Stomach (tissue), 9 donors: ENCODE results near the gene ANKHD1. TPM values are rescaled to one million over a fixed set of nuclear protein-coding genes. Genes with fewer than 3 reads are reported as not detected.
A peak's percentile ranks its signal among the peaks of the same experiment; 100 is the strongest.

Experiments used
- DNase-seq, 2 donors: peaks; one replicate each; pipeline versions ENCODE4 v3.0.0 to v3.0.0-alpha.2; 2013 to 2019
- H3K27ac ChIP-seq, 5 donors: fragments of 200-600 bp in 4 of 5; sonication (generic) in 4 of 5; one replicate each; pipeline ENCODE4 v1.5.1; 2013 to 2019; ENCODE audit warnings: mild to moderate bottlenecking in 1 of 5, moderate library complexity in 1 of 5
- H3K27me3 ChIP-seq, 3 donors: fragments of 200-600 bp; sonication (generic); one replicate each; pipeline ENCODE4 v1.5.1; 2017 to 2019; ENCODE audit warnings: mixed run types in 1 of 3
- H3K36me3 ChIP-seq, 4 donors: fragments of 200-600 bp; sonication (generic); 1 replicate in 3 of 4; 2 replicates in 1 of 4; pipeline ENCODE4 v1.5.1; 2016 to 2019
- H3K4me1 ChIP-seq, 4 donors: fragments of 200-600 bp; sonication (generic); one replicate each; pipeline ENCODE4 v1.5.1; 2016 to 2019
- H3K4me3 ChIP-seq, 4 donors: fragments of 200-600 bp; sonication (generic) in 3 of 4; one replicate each; pipeline ENCODE4 v1.5.1; 2016 to 2019; ENCODE audit warnings: mild to moderate bottlenecking in 1 of 4
- H3K9me3 ChIP-seq, 4 donors: fragments of 200-600 bp; sonication (generic); one replicate each; pipeline ENCODE4 v1.5.1; 2016 to 2019
- EP300 ChIP-seq: sonication (generic); formaldehyde crosslinking; IDR thresholded peaks from one replicate; pipeline ENCODE4 v1.6.1; 2017; ENCODE audit warnings: antibody characterized with exemption
- POLR2A ChIP-seq, 4 donors: fragments of 450-650 bp; IDR thresholded peaks; one replicate each; pipeline ENCODE4 v1.6.1; 2016; ENCODE audit warnings: antibody characterized with exemption in 4 of 4, control low read depth in 2 of 4, mild to moderate bottlenecking in 1 of 4, moderate library complexity in 1 of 4
- POLR2AphosphoS5 ChIP-seq, 3 donors: sonication (generic); formaldehyde crosslinking; IDR thresholded peaks; one replicate each; pipeline ENCODE4 v1.6.1; 2016; ENCODE audit warnings: antibody characterized with exemption in 3 of 3
- WGBS, 5 donors: extraction: QIAGEN DNeasy Blood & Tissue Kit in 3 of 5; methylation state at CpG; one replicate each; pipeline versions ENCODE4 v1.1.5 to v1.1.7; 2013 to 2018; 5-methylcytosine and 5-hydroxymethylcytosine counted together
- intact Hi-C: fragments of 100-400 bp; cut with DNase I; formaldehyde crosslinking; loops from one replicate; pipeline ENCODE4 v1.15.1; 2023; ENCODE audit warnings: low total_unique reads
- polyA plus RNA-seq, 3 donors: library from polyadenylated mRNA; stranded (reverse); fragments of 200-250 nt; gene quantifications; one replicate each; pipeline ENCODE4 v1.2.3, GENCODE V29; 2013
- total RNA-seq, 5 donors: library from RNA; depleted of rRNA; stranded (reverse); fragments of >200 nt; gene quantifications; one replicate each; pipeline versions ENCODE4 v1.1.0 to v1.2.3, GENCODE V29; 2014 to 2016
- TF ChIP-seq, protein P1 (sequence below), 7 experiments: fragments of 450-650 bp in 4 of 7; fragments of 200-600 bp in 3 of 7; sonication (generic) in 3 of 7; IDR thresholded peaks; one replicate each; pipeline ENCODE4 v1.5.1; 2016 to 2019; ENCODE audit warnings: antibody characterized with exemption in 7 of 7, control low read depth in 2 of 7, mild to moderate bottlenecking in 1 of 7
- donor health status: healthy with polysubstance abuse.
- donor health status: Bipolar disorder and iron deficiency.
- donor health status: healthy.

Gene ANKHD1
- total and polyA plus RNA-seq, 8 donors: 22.0 to 249 (median 120) TPM

DNA sequence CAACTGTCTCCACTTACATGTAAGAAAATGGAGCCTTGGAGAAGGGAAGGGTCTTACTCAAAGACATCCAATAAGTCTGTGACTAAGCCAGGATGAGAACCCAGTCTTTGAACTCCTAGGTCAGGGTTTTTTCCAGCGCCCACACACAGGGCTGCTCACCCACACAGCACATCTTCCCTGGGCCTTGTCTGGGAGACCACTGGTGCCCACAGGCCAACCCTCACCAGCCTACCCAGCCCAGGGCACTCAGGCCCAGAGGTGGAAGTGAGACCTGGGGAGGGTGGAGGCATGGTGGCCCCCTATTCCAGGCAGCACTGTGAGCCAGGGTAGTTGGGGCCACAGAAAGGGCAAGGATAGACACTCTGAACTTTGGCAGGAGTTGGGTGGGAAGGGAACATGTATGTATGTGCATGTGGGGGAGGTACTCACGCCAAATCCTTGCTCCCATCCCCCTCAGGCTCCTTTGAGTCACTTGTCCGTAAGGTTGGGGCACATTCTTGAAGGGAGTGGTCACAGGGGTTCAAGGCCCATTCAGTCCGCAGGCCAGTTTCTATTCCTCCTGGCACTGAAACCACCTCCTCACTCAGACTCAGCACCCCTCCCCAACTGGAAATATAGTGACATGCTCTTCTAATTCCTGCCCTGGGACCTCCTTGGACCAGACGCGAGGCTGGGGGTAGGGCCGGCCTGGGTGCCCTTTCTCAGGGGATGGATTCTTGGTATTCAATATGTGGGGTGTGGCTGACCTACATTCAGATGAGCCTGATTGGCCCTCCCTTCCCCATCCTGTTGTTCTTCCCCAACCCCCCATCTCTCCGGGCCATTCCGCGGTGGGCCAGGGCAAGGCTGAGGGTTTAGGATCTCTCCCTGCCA lies 44.5 kb upstream of the ANKHD1 start:
- WGBS, 5 donors: 27 to 41% (median 33%) methylated on average over 9 to 10 of the region's 10 CpGs
- intact Hi-C loops: loop anchor here (5.0 kb wide), 1 partner anchor 115 kb away; no protein-coding TSS in a partner anchor

DNA sequence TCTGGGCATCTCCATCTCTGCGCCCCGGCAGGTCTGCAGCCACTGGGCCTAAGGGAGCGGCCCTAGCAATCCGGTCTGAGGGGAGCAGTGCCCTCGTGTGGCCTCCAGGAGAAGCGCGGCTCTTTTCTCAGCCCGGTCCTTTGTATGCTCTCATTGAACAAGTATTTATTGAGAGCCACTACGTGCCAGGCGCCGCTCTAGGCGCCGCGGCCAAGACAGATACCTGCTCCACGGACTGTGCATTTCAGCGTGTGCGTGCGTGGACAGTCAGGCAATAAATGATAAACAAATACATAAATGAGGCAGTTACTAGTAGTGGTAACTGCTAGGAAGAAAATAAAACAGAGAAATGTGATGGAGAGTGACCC lies 43.9 kb upstream of the ANKHD1 start:
- peak overlapping the region in 3 of 5 donors; percentile 26 to 70 (median 35) for H3K27ac ChIP-seq
- H3K9me3 ChIP-seq: no peaks in the 10 kb centered on the region
- no peaks in the 10 kb centered on the region for H3K36me3 ChIP-seq
- DNase-seq: peak; percentile 92 to 95
- intact Hi-C loops: loop anchor here (5.0 kb wide), 1 partner anchor 115 kb away; no protein-coding TSS in a partner anchor
- TF ChIP-seq, protein P1, sequence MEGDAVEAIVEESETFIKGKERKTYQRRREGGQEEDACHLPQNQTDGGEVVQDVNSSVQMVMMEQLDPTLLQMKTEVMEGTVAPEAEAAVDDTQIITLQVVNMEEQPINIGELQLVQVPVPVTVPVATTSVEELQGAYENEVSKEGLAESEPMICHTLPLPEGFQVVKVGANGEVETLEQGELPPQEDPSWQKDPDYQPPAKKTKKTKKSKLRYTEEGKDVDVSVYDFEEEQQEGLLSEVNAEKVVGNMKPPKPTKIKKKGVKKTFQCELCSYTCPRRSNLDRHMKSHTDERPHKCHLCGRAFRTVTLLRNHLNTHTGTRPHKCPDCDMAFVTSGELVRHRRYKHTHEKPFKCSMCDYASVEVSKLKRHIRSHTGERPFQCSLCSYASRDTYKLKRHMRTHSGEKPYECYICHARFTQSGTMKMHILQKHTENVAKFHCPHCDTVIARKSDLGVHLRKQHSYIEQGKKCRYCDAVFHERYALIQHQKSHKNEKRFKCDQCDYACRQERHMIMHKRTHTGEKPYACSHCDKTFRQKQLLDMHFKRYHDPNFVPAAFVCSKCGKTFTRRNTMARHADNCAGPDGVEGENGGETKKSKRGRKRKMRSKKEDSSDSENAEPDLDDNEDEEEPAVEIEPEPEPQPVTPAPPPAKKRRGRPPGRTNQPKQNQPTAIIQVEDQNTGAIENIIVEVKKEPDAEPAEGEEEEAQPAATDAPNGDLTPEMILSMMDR (IDR thresholded peaks at IDR 0.05): peak in 5 of 7 experiments; percentile 57 to 93 (median 91)
- TF ChIP-seq EP300 (no peak), POLR2AphosphoS5 (IDR thresholded peaks at IDR 0.05) (peak in 2 of 3 donors; percentile 9 to 74), POLR2A (IDR thresholded peaks at IDR 0.05) (no peak)
- H3K4me1 ChIP-seq: peaks cover 7 to 34% (median 23%) of the 10 kb centered on the region in 4 donors
- WGBS, 5 donors: 0 to 1% (median 0%) methylated on average over 15 to 18 of the region's 18 CpGs
- H3K4me3 ChIP-seq: peak overlapping the region in 3 of 4 donors; percentile 4 to 22 (median 13)
- no peaks in the 10 kb centered on the region for H3K27me3 ChIP-seq

More for the DNA sequence above, 44.5 kb upstream of the ANKHD1 start:
- DNase-seq: peak in 1 of 2 donors; percentile 43
- no peaks in the 10 kb centered on the region for H3K36me3 ChIP-seq
- no peaks in the 10 kb centered on the region for H3K9me3 ChIP-seq
- H3K27me3 ChIP-seq: no peaks in the 10 kb centered on the region
- H3K27ac ChIP-seq: peak overlapping the region in 1 of 5 donors; percentile 70
- H3K4me1 ChIP-seq: peaks cover 7 to 33% (median 24%) of the 10 kb centered on the region in 4 donors
- TF ChIP-seq EP300 (no peak), POLR2A (IDR thresholded peaks at IDR 0.05) (no peak)
- TF ChIP-seq, protein P1 (IDR thresholded peaks at IDR 0.05): no peak
- peak overlapping the region in 2 of 4 donors; percentile 4 to 22 for H3K4me3 ChIP-seq

DNA sequence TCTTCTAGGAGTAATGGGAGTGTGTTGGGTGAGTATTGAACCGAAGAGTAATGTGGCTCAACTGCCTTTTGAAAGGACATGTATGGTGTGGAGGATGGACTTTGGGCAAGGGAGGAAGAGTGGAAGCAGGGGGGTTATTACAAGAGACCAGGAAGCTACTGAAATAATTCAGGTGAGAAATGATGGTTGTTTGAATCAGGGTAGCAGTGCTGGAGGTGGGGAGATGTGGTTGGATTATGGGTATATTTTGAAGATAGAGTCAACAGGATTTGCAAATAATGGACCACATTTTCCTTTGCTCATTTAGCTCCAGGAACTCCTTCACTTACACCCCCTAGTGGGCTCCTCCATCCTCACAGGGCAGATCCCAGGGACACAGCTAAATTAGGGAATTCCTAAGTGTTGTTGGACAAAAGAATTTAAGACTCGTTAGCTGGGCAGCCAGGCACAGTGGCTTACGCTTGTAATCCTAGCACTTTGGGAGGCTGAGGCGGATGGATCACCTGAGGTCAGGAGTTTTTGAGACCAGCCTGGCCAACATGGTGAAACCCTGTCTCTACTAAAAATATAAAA lies 42.8 kb upstream of the ANKHD1 start:
- DNase-seq: no peak
- intact Hi-C loops: loop anchor here (5.0 kb wide), 1 partner anchor 117 kb away; no protein-coding TSS in a partner anchor
- Histone ChIP-seq H3K27me3 (no peaks in the 10 kb centered on the region), H3K27ac (no peak overlapping the region), H3K4me1 (peaks cover 13 to 38% (median 23%) of the 10 kb centered on the region in 4 donors), H3K9me3 (no peaks in the 10 kb centered on the region), H3K4me3 (no peak overlapping the region), H3K36me3 (no peaks in the 10 kb centered on the region)
- TF ChIP-seq, protein P1 (IDR thresholded peaks at IDR 0.05): peak in 3 of 7 experiments; percentile 13 to 20 (median 16)
- TF ChIP-seq EP300 (no peak), POLR2A (IDR thresholded peaks at IDR 0.05) (no peak), POLR2AphosphoS5 (IDR thresholded peaks at IDR 0.05) (no peak)
- WGBS, 5 donors: 73 to 88% (median 84%) methylated on average over 4 of the region's 4 CpGs

DNA sequence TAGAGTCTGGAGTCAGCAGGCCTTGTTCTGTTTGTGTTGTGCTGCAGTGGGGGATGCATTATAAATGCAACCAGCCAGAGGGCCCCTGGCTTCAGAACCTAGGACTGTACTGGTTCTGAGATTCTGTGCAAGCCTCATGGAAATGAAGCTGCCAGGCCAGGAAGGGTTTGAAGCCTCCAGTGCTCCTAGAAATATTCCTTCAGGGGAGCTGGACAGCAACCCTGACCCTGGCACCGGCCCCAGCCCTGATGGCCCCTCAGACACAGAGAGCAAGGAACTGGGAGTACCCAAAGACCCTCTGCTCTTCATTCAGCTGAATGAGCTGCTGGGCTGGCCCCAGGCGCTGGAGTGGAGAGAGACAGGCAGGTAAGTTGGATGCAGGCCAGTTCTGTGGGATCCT lies 41.5 kb upstream of the ANKHD1 start, which contains the start of gene SLC4A9:
Gene SLC4A9 (plus strand): TSS at position 94 of the 400 bp plus-strand sequence. CDS start 43 bp downstream, at position 137.
- TF ChIP-seq, protein P1 (IDR thresholded peaks at IDR 0.05): no peak
- TF ChIP-seq POLR2A (IDR thresholded peaks at IDR 0.05) (no peak), EP300 (no peak), POLR2AphosphoS5 (IDR thresholded peaks at IDR 0.05) (no peak)
- H3K4me1 ChIP-seq: peaks cover 6 to 27% (median 17%) of the 10 kb centered on the region in 4 donors
- no peaks in the 10 kb centered on the region for H3K36me3 ChIP-seq
- WGBS, 5 donors: 74 to 97% (median 89%) methylated on average over 2 of the region's 2 CpGs
- no peak for DNase-seq
- intact Hi-C loops: no loop called here
- no peaks in the 10 kb centered on the region for H3K27me3 ChIP-seq
- H3K27ac ChIP-seq: no peak within 1 kb of the TSS
- H3K4me3 ChIP-seq: no peak within 1 kb of the TSS
- no peaks in the 10 kb centered on the region for H3K9me3 ChIP-seq
